Stimulated activated CD4-positive, alpha-beta T cell treated with anti-CD3 and anti-CD28 coated beads, Interleukin-4, amount 100 ng/mL, for 48 hours (primary cell): Measurements from ENCODE around the gene SCFD1.
"Not testable (repeated sequence)": the region's sequence is repeated elsewhere in the genome, so short reads cannot be mapped to it uniquely, and the experiment has no call there.

ENCODE experiments used
- DNase-seq, 2 donors: peaks; one replicate each; pipeline ENCODE4 v3.0.0-alpha.2; 2020; ENCODE audit warnings: low read depth in 2 of 2

The SCFD1 gene

DNA sequence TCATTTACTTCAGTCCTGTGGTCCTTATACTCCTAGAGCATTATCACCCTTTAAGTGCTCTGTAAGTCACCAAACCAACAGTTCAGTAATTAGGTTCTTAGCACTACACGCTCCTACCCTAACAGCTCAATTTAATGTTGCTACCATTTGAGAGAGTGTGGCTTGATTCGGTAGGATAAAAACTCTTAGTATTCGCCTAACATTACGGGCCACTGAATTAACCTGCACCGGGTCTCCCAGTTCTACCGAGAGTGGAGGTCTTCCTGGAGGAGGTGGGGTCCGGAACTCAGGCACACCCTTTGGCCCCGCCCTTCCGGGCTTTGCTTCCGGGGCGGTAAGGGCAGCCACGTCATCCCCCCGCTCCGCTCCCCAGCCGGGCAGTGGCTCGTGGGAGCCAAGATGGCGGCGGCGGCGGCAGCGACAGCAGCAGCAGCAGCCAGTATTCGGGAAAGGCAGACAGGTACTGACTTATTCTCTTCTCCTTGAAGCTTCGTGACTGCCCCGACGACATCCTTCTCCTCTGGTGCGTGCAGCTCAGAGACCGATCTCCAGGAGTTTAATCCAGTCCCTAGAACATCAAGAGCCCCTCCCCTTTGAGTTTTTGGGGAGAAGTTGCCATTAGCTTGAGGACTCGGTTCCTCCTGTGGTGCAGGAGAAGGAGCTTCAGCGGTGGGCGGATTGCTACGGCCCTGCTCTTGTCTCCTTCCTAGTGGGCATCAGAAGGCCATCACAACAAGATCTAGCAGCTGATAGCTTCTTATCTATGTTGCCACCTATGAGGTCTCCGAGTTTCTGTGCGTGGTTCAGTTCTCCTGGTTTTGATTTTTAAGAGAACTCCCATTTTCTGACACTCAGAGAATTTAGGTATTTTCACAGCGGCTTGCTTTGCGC is at the start of gene SCFD1:
Gene SCFD1 (plus strand): TSS at position 380 of the 891 bp plus-strand sequence. CDS start 20 bp downstream, at position 400.
- peak; percentile 88 to 92 for DNase-seq

DNA sequence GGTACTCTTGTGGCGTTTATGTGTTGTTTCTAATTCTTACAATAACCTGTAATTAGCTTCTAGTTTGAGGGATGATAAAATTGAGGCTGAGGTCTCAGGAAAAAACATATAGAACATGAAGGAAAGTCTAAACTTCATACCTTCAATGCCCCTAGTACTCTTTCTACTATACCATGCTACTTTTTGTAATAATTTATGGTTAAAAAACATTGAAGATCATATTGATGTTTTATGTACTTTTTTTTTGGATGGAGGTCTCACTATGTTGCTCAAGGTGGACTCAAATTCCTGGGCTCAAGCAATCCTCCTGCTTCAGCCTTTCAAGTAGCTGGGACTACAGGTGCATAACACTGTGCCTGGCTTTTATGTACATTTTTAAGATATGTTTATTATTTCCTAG is 49.3 kb upstream of the SCFD1 start:
- DNase-seq: no peak

GRCh38 chr14:30573226-30573814 is 48.8 kb upstream of the SCFD1 start:
- no peak for DNase-seq

DNA sequence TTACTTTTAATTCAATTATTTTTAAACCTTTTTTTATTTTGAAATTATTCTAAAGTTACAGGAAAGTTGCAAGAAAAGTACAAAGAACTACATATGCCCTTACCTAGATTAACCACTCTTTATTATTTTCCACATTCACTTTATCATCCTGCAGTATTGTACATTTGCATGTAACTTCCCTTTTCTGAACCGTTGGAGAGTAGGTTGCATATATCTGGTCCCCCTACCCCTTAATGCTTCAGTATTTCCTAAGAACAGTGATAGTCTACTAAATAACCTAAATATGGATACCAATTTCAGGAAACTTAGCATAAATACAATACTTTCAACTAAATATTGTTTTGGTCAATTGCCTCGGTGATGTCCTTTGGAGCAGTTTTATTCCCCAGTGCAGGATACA is 48.2 kb upstream of the SCFD1 start:
- DNase-seq: no peak

- not testable (repeated sequence) for DNase-seq
Observed at GRCh38 chr14:30574777-30575176, 47.3 kb upstream of the SCFD1 start.

GRCh38 chr14:30576333-30576732 is 45.8 kb upstream of the SCFD1 start:
- DNase-seq: not testable (repeated sequence)

DNA sequence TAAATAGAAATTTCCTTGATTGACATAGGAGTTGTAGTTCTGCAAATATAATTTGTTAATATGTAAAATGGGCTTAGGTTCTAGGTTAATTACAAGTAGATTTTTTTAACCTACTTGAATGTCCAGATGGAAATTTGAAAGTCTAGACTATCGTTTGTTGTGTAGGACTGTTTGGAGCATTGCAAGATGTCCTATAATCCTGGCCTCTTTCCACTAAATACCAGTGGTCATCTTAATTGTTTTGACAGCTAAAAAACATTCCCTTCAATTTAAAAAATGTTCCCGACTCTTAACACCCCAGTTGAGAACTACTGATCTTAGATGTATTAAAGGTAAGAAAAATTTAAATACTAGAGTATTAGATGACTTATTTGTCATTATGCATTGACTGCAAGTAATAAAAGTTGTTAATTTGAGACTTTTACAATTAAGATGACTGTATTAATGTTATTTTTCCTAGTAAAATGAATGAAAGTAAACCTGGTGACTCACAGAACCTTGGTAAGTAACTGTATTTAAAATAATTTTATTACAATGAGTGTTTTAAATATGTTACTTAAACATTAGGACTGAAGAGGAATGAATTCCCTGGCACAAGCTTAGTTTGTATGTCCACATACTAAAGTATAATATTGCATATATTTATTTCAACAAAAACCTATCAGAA is 41.4 kb upstream of the SCFD1 start:
- DNase-seq: no peak

DNA sequence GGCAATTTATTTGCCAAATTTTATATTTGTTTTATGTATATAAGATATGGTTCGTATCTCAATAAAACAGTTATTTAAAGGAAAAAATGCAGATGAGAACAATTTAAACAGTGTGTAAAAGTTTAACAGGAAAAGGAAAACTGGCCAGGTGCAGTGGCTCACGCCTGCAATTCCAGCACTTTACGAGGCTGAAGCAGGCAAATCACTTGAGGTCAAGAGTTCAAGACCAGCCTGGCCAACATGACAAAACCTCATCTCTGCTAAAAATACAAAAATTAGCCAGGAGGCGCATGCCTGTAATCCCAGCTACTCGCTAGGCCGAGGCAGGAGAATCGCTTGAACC is 40.9 kb upstream of the SCFD1 start:
- DNase-seq: no peak

GRCh38 chr14:30582376-30582775 is 39.7 kb upstream of the SCFD1 start:
- DNase-seq: no peak

GRCh38 chr14:30584058-30584630 is 38.0 kb upstream of the SCFD1 start:
- no peak for DNase-seq

DNA sequence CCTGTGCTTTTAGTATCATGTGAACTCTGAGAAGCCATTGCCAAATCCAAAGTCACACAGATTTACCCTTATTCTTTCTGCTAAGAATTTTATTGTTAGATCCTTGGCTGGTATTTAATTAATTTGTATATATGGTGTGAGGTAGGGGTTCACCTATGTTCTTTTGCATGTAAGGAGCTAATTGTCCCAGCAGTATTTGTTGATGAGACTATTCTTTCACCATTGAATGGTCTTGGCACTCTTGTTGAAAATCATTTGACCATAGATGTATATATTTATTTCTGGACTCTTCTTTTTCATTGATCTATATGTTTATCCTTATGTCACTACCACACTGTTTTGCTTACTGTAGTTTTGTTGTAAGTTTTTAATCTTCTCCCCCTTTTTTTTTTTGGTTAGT is 36.9 kb upstream of the SCFD1 start:
- no peak for DNase-seq

GRCh38 chr14:30587141-30587540 is 35.0 kb upstream of the SCFD1 start:
- no peak for DNase-seq

- no peak for DNase-seq
Observed at GRCh38 chr14:30588873-30589272, 33.2 kb upstream of the SCFD1 start.

DNA sequence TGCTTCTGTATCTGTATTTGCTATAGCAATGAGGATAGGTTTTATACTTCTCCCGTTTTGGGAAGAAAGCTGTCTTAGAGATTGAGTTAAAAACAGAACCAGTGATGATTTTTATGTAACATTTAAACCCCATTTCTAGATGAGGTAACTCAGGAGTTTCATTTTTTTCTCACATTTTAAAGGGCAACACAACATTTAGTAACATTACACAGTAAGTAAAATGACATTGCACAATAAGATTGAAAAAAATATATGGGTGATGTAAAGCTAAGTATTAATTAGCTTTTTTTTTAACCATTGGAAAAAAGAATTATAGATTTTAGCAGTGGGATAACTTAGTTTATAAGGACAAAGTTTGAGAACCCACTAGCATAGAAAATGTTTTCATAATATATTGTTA is 25.2 kb upstream of the SCFD1 start:
- no peak for DNase-seq

GRCh38 chr14:30597504-30597903 is 24.6 kb upstream of the SCFD1 start:
- no peak for DNase-seq

- no peak for DNase-seq
Observed at GRCh38 chr14:30600922-30601918, 20.9 kb upstream of the SCFD1 start.

DNA sequence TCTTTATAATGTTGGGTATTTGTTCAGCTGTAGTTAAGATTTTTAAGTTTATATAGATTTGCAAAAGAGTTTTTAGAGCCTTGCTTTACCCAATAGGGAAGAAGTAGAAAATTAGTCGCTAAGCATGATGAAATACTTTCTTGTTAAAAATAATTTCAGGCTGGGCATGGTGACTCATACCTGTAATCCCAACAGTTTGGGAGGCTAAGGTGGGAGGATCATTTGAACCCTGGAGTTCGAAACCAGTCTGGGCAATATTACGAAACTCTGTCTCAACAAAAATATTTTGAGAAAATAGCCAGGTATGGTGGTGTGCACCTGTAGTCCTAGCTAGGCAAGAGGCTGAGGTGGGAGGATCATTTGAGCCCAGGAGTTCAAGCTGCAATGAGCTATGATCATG is 18.7 kb upstream of the SCFD1 start:
- no peak for DNase-seq

DNA sequence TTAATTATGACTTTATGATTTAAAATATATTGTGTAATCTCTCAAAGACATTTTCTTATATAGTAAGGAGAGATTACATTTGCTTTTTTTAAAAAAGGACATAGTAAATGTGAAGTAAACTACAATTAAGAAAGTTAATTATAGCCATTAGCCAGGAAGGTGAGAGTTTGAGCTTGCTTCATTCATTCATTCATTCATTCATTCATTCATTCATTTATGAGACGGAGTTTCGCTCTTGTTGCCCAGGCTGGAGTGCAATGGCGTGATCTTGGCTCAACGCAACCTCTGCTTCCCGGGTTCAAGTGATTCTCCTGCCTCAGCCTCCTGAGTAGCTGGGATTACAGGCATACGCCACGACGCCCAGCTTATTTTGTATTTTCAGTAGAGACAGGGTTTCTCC is 17.4 kb upstream of the SCFD1 start:
- DNase-seq: not testable (repeated sequence)

GRCh38 chr14:30607156-30607780 is 14.9 kb upstream of the SCFD1 start:
- DNase-seq: no peak

- no peak for DNase-seq
Observed at GRCh38 chr14:30608533-30609006, 13.5 kb upstream of the SCFD1 start.
